RKO (cell line): ENCODE measurements around the gene LPP.

Experiments used
- DNase-seq: peaks from one replicate; pipeline ENCODE4 v3.0.0-alpha.2; 2016; ENCODE audit warnings: low spot score

The LPP gene

GRCh38 chr3:188557235-188557634 is 403.3 kb downstream of the LPP start:
- DNase-seq = no peak

- DNase-seq = no peak
Observed at GRCh38 chr3:188558343-188559071, 404.6 kb downstream of the LPP start.

- peak; percentile 30 for DNase-seq
Observed at GRCh38 chr3:188559072-188559429, 405.1 kb downstream of the LPP start.

- DNase-seq = no peak
Observed at GRCh38 chr3:188559856-188560255, 405.9 kb downstream of the LPP start.

GRCh38 chr3:188562144-188562543 is 408.2 kb downstream of the LPP start:
- DNase-seq = no peak

- DNase-seq = no peak
Observed at GRCh38 chr3:188567478-188568195, 413.7 kb downstream of the LPP start.

- DNase-seq = no peak
Observed at GRCh38 chr3:188568736-188569135, 414.8 kb downstream of the LPP start.

- no peak for DNase-seq
Observed at GRCh38 chr3:188571531-188572095, 417.7 kb downstream of the LPP start.

- DNase-seq = no peak
Observed at GRCh38 chr3:188573291-188573940, 419.5 kb downstream of the LPP start.

GRCh38 chr3:188573956-188574355 is 420.0 kb downstream of the LPP start:
- no peak for DNase-seq

- DNase-seq = no peak
Observed at GRCh38 chr3:188574885-188575284, 420.9 kb downstream of the LPP start.

- DNase-seq = no peak
Observed at GRCh38 chr3:188575501-188575900, 421.5 kb downstream of the LPP start.

- no peak for DNase-seq
Observed at GRCh38 chr3:188577539-188577938, 423.6 kb downstream of the LPP start.

GRCh38 chr3:188578576-188579363 is 424.8 kb downstream of the LPP start:
- DNase-seq = peak; percentile 71

- no peak for DNase-seq
Observed at GRCh38 chr3:188580223-188580622, 426.3 kb downstream of the LPP start.

GRCh38 chr3:188580659-188581058 is 426.7 kb downstream of the LPP start:
- DNase-seq = no peak

GRCh38 chr3:188581365-188581764 is 427.4 kb downstream of the LPP start:
- DNase-seq = no peak

- DNase-seq = no peak
Observed at GRCh38 chr3:188581792-188582191, 427.8 kb downstream of the LPP start.

GRCh38 chr3:188583341-188584161 is 429.6 kb downstream of the LPP start:
- DNase-seq = no peak

GRCh38 chr3:188584162-188584529 is 430.2 kb downstream of the LPP start:
- peak; percentile 83 for DNase-seq
